HG03025 (cell line): ENCODE measurements around the gene P2RY8.
"Not testable (repeated sequence)": the region's sequence is repeated elsewhere in the genome, so short reads cannot be mapped to it uniquely, and the experiment has no call there.

Experiments used
- ATAC-seq: cut with Tn5 transposase; IDR thresholded peaks from one replicate; pipeline ENCODE4 v1.9.1; 2021; ENCODE audit warnings: mild to moderate bottlenecking, moderate library complexity; ENCODE audit not compliant: unreplicated experiment, low FRiP score

Gene P2RY8

DNA sequence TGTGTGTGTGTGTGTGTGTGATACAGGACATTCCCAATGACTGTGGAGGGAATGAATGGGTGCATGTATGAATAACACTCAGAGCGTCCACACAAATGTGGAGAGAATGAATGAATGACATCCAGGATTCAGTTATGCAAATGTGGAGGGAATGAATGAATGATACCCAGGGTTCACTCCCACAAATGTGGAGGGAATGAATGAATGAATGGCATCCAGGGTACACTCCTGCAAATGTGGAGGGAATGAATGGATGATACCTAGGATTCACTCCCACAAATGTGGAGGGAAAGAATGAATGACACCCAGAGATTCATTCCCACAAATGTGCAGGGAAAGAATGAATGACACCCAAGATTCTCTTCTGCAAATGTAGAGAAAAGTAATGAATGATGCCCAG lies 48.2 kb downstream of the P2RY8 start:
- no peak for ATAC-seq

GRCh38 chrX:1488141-1488540 lies 48.8 kb downstream of the P2RY8 start:
- ATAC-seq = no peak

DNA sequence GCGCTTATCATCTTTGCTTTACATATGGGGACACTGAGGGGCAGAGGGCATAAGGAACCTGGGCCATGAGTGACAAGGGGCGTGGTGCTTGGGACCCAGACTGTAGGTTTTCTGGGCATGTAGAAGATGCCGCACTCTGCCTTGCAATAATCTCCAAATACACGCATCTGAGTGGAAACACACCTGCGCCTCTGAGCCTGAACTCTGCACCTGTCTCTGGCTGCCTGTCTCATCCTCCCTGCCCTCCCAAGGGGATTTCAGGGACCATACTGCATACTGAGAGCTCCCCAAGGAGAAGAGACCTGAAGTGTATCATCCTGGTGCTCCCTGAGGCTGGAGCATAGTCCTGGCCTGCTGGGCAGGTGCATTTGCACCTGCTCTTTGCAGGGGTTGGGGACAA lies 49.6 kb downstream of the P2RY8 start:
- ATAC-seq = no peak

DNA sequence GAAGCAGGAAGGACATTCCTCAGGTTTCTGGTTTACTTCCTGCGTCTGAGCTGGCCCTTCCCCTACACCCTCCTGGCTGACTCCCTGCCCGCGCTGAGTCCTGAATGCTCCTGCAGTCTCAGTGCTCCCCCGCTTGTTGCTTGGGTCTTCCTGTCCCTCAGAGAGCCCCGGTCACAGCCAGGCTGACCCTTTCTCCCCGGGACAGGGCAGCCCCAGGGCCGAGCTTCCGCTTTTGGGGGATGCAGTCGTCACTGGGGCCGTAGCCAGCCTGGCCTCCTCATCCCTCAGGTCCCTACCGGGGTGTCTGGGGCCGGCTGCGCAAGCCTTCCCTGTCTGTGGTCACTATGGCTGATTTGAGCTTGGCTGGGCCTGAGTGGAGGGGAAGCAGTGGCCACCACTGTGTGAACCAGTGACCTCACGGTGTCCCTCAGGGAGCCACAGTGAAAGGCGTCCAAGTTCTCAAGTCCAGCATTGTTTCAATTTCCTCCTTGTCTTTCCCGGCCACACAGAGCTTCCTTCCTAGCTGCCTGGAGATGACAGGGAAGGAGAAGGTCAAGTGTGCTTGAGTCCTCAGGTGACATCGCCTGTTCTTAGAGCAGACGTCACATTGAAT lies 50.1 kb downstream of the P2RY8 start:
- ATAC-seq = no peak

- no peak for ATAC-seq
Measured at GRCh38 chrX:1486177-1486576, 50.8 kb downstream of the P2RY8 start.

DNA sequence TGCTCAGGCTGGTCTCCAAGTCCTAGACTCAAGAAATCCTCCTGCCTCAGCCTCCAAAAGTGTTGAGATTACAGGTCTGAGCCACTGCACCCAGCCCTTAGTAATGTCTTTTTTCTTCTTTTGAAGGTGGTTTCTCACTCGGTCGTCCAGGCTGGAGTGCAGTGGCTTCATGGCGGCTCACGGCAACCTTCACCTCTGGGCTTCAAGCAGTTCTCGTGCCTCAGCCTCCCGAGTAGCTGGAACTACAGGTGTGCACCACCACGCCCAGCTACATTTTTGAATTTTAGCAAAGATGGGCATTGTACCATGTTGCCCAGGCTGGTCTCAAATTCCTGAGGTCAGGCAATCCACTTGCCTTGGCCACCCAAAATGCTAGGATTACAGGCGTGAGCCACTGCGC lies 52.0 kb downstream of the P2RY8 start:
- no peak for ATAC-seq

DNA sequence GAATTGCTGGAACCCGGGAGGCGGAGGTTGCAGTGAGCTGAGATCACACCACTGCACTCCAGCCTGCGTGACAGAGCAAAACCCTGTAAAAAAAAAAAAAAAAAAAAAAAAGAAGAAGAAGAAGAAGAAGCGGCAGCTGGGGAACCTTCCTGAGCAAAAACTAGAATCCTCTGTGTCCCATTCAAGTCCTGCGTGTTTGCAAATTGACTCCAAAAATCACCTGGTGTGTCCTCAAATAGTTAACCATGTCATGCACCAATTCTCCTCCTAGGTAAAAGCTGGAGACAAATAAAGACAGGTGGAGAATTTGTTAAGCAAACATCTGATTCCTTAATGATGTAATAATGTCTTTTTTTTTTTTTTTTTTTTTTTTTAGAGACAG lies 52.4 kb downstream of the P2RY8 start:
- no peak for ATAC-seq

DNA sequence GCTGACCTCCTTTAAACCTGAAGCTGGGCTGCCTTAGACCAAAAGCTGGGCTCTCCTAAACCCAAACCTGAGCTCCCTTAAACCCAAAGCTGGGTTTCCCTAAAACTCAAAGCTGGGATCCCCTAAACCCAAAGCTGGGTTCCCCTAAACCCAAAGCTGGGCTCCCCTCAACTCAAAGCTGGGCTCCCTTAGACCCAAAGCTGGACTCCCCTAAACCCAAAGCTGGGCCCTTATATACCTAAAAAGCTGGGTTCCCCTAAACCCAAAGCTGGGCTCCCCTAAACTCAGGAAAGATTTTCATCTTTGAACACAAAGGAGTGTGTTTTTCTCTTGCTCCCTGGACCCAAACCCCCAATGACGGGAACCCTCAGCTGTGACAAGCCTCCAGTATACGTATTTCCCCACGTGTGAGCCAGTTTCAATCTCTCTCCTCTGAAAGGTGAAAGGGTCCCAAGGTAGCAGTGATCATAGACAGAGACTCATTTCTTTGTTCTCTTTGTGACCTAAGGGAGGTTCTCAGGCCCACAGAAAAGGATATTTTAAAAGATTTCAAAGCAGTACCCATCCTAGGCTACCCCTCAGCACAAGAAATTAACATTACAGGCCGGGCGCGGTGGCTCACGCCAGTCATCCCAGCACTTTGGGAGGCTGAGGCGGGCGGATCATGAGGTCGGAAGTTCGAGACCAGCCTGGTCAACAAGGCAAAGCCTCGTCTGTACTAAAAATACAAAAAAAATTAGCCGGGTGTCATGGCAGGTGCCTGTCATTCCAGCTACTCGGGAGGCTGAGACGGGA lies 52.9 kb downstream of the P2RY8 start:
- peak; percentile 47 for ATAC-seq

- ATAC-seq = not testable (repeated sequence)
Measured at GRCh38 chrX:1482530-1482928, 54.5 kb downstream of the P2RY8 start.

DNA sequence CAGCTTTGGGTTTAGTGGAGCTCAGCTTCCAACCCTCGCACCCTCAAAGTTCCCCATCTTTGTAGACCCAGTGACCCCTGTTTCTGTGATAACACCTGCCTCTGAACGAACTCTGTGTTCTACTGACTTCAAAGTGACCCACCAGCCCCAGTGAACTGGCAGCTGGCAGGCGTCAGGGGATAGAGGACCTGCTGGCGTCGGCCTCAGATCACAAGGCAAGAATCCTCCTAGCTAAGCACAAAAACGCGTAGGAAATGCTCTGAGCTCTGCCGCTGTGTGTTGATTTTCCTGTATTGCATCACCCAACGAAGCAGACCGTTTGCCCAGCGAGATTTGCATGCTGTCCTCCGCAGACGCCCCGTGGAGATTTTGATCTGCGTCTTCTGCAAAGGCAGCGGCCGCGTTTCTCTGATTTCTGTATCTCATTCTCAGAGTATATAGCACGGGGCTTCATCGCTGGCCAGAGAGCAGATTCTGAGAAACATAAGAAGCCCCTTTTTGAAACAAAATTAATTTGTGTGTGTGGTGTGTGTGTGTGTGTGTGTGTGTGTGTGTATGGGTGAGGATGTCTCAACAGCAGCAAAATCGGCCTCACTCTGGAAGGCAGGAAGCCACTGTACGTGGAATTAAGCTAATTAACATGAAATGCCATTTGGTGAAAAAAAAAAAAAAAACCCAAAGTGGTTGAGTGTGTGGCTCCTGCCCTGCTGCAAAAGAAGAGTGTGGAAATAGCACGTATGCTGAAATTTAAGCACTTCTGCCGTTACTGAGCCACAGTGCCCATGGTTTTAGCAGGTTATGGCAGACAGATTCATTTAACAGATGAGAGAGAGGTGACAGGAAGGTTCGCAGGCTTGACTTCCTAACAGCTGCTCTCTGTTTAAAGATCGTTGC lies 55.1 kb downstream of the P2RY8 start:
- peak; percentile 34 for ATAC-seq

DNA sequence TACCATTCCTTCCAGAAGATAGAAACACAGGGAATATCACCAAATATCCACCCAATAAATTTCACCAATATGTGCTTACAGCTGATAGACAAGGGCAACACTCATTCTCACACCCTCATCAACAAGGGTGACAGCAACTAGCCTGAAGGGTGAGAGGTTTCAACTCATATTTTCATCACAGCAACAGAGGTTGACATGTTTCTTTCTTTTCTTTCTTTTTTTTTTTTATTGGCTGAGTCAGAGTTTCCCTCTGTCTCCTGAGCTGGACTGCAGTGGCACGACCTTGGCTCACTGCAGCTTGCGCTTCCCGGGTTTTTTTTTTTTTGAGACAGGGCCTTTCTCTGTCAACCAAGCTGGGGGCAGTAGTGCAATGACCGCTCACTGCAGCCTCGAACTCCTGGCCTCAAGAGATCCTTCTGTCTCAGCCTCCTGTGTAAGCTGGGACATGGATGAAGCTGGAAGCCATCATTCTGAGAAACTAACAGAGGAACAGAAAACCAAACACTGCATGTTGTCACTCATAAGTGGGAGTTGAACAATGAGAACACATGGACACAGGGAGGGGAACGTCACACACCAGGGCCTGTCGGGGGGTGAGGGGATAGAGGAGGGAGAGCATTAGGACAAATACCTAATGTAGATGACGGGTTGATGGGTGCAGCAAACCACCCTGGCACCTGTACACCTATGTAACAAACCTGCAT lies 56.8 kb downstream of the P2RY8 start:
- no peak for ATAC-seq

DNA sequence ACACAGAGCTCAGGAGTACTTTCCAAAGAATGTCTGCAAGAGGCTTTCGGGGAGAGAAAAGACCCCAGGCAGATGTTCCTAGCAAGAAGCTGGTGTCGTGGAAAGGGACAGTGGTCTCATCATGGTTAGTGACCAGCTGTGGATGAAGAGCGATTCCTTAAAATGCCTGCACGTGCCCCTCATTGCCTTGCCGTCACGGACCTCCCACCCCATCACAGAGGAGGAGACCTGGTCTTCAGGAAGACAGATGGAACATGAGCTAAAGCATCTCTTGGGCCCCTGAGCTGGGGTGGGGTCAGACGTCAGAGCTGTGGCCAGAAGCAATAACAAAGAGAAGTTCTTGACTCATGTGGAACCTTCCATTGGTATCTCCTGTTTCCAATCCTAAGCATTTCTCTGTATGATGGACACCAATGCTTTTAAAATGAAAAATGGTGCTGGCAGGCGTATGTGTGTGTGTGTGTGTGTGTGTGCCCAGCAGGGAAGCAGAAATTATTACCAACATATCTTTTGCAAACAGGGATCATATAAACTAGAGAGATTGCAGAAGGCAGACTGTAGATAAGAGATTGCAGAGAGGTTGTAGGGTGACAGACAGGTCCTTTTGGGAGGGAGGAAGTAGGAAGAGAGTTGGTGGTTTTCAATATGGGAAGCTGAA lies 59.1 kb downstream of the P2RY8 start:
- ATAC-seq = no peak

- ATAC-seq = no peak
Measured at GRCh38 chrX:1477229-1477628, 59.8 kb downstream of the P2RY8 start.

DNA sequence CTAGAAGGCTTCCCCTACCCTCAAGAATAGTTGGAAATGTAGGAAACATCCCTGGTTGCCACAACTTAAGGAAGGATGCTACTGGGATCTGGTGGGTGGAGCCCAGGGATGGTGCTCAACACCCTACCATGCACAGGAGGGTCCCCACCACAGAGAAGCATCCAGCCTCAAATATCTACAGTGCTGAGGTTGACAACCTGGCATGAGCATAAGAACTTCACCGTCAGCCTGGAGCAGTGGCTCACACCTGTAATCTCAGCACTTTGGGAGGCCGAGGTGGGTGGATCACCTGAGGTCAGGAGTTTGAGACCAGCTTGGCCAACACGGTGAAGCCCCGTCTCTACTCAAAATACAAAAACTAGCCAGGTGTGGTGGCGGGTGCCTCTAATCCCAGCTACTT lies 60.3 kb downstream of the P2RY8 start:
- no peak for ATAC-seq

GRCh38 chrX:1475881-1476280 lies 61.1 kb downstream of the P2RY8 start:
- no peak for ATAC-seq

- no peak for ATAC-seq
Measured at GRCh38 chrX:1475481-1475880, 61.5 kb downstream of the P2RY8 start.

- ATAC-seq = not testable (repeated sequence)
Measured at GRCh38 chrX:1474593-1474992, 62.4 kb downstream of the P2RY8 start.

GRCh38 chrX:1472975-1473374 lies 64.0 kb downstream of the P2RY8 start:
- ATAC-seq = no peak

- ATAC-seq = no peak
Measured at GRCh38 chrX:1468250-1468772, 68.7 kb downstream of the P2RY8 start.

- no peak for ATAC-seq
Measured at GRCh38 chrX:1466971-1467561, 69.9 kb downstream of the P2RY8 start.
